Colonic mucosa (tissue), 4 donors: ENCODE results near the gene PLXNB1. TPM values are rescaled to one million over a fixed set of nuclear protein-coding genes. Genes with fewer than 3 reads are reported as not detected.

Source experiments
- DNase-seq: peaks from one replicate; pipeline ENCODE4 v3.0.0-alpha.2; 2020
- H3K27ac ChIP-seq: fragments of 200-600 bp; one replicate; pipeline ENCODE4 v1.8.0; 2021
- H3K27me3 ChIP-seq: fragments of 200-600 bp; one replicate; pipeline ENCODE4 v1.8.0; 2021
- H3K36me3 ChIP-seq: fragments of 200-600 bp; one replicate; pipeline ENCODE4 v1.8.0; 2021
- H3K4me1 ChIP-seq: fragments of 200-600 bp; one replicate; pipeline ENCODE4 v1.8.0; 2021; ENCODE audit warnings: mild to moderate bottlenecking
- H3K4me3 ChIP-seq: fragments of 200-600 bp; one replicate; pipeline ENCODE4 v1.8.0; 2021
- H3K9ac ChIP-seq, 2 donors: one replicate each; pipeline ENCODE4 v1.7.0; 2013; ENCODE audit warnings: control low read depth in 2 of 2, low read depth in 2 of 2, low read length in 2 of 2
- H3K9me3 ChIP-seq: fragments of 200-600 bp; one replicate; pipeline ENCODE4 v1.8.0; 2021
- CTCF ChIP-seq: fragments of 200-600 bp; IDR thresholded peaks from one replicate; pipeline ENCODE4 v1.8.0; 2022; ENCODE audit warnings: antibody characterized with exemption, mild to moderate bottlenecking
- intact Hi-C: fragments of 100-400 bp; cut with DNase I; formaldehyde crosslinking; loops from one replicate; pipeline ENCODE4 v1.14.1; 2022
- total RNA-seq, 2 donors: library from RNA; stranded (reverse); fragmentation: NEBNext Ultra II Directional in 1 of 2; extraction: Animal tissue kit (Norgen Biotek cat#: 25700) in 1 of 2; gene quantifications; one replicate each; pipeline ENCODE4 v1.2.1, GENCODE V29; 2021
- donor health status: healthy.
- donor health status: DM: no; HTN: no; CAD: no.
- donor health status: DM: no; HTN: no; CAD: no.

The PLXNB1 gene
- total RNA-seq, 2 donors from 2014 or later, result 70.6 to 131 TPM

GRCh38 chr3:48405971-48406370, 23.9 kb downstream of the PLXNB1 start:
- Histone ChIP-seq H3K4me3 (no peak overlapping the region), H3K27ac (no peak overlapping the region), H3K27me3 (no peaks in the 10 kb centered on the region), H3K9ac (no peak overlapping the region), H3K4me1 (no peaks in the 10 kb centered on the region), H3K36me3 (no peaks in the 10 kb centered on the region), H3K9me3 (no peaks in the 10 kb centered on the region)
- intact Hi-C loops, result loop anchor here (10.0 kb wide), 1 partner anchor 131 kb away; no protein-coding TSS in a partner anchor
- DNase-seq, result no peak
- TF ChIP-seq CTCF, result no peak

- no peak overlapping the region for H3K9ac ChIP-seq
- no peak for TF ChIP-seq CTCF
- intact Hi-C loops, result loop anchor here (10.0 kb wide), 1 partner anchor 131 kb away; no protein-coding TSS in a partner anchor
- H3K36me3 ChIP-seq, result no peaks in the 10 kb centered on the region
- no peaks in the 10 kb centered on the region for H3K9me3 ChIP-seq
- H3K27me3 ChIP-seq, result no peaks in the 10 kb centered on the region
- H3K27ac ChIP-seq, result no peak overlapping the region
- no peaks in the 10 kb centered on the region for H3K4me1 ChIP-seq
- DNase-seq, result no peak
- H3K4me3 ChIP-seq, result no peak overlapping the region
Measured at GRCh38 chr3:48405343-48405881, 24.5 kb downstream of the PLXNB1 start.

GRCh38 chr3:48404440-48405342, 25.2 kb downstream of the PLXNB1 start:
- Histone ChIP-seq H3K27me3 (no peaks in the 10 kb centered on the region), H3K4me3 (no peak overlapping the region), H3K9me3 (no peaks in the 10 kb centered on the region), H3K4me1 (no peaks in the 10 kb centered on the region), H3K9ac (no peak overlapping the region), H3K36me3 (no peaks in the 10 kb centered on the region), H3K27ac (no peak overlapping the region)
- no peak for DNase-seq
- no peak for TF ChIP-seq CTCF
- intact Hi-C loops, result loop anchor here (5.0 to 10.0 kb wide), 2 partner anchors 130 to 143 kb away; no protein-coding TSS in a partner anchor

GRCh38 chr3:48403533-48404439, 26.1 kb downstream of the PLXNB1 start:
- no peak overlapping the region for H3K27ac ChIP-seq
- no peak overlapping the region for H3K4me3 ChIP-seq
- intact Hi-C loops, result loop anchor here (5.0 to 10.0 kb wide), 2 partner anchors 129 to 144 kb away; no protein-coding TSS in a partner anchor
- H3K9me3 ChIP-seq, result no peaks in the 10 kb centered on the region
- no peaks in the 10 kb centered on the region for H3K4me1 ChIP-seq
- TF ChIP-seq CTCF, result no peak
- no peak for DNase-seq
- H3K9ac ChIP-seq, result no peak overlapping the region
- no peaks in the 10 kb centered on the region for H3K36me3 ChIP-seq
- H3K27me3 ChIP-seq, result no peaks in the 10 kb centered on the region

- no peaks in the 10 kb centered on the region for H3K36me3 ChIP-seq
- no peaks in the 10 kb centered on the region for H3K9me3 ChIP-seq
- H3K27ac ChIP-seq, result no peak overlapping the region
- intact Hi-C loops, result loop anchor here (5.0 to 10.0 kb wide), 2 partner anchors 128 to 144 kb away; no protein-coding TSS in a partner anchor
- no peaks in the 10 kb centered on the region for H3K27me3 ChIP-seq
- DNase-seq, result no peak
- peak overlapping the region in 1 of 2 donors; percentile 12 for H3K9ac ChIP-seq
- no peak overlapping the region for H3K4me3 ChIP-seq
- no peak for TF ChIP-seq CTCF
- no peaks in the 10 kb centered on the region for H3K4me1 ChIP-seq
Measured at GRCh38 chr3:48402907-48403306, 27.0 kb downstream of the PLXNB1 start.
